Trophoblast cell (in vitro differentiated cells and primary cell): ENCODE data around the gene SCNN1G.
"Not testable (repeated sequence)": the region's sequence is repeated elsewhere in the genome, so short reads cannot be mapped to it uniquely, and the experiment has no call there.

ENCODE experiments used
- DNase-seq, 2 donors: peaks; one replicate each; pipeline ENCODE4 v3.0.0-alpha.2; 2016
- H2AFZ ChIP-seq: 2 replicates; pipeline ENCODE4 v1.6.1; 2013; ENCODE audit warnings: low read length, moderate library complexity, mild to moderate bottlenecking; ENCODE audit not compliant: insufficient read depth, poor library complexity
- H2AK5ac ChIP-seq: 2 replicates; pipeline ENCODE4 v1.6.1; 2013; ENCODE audit warnings: mild to moderate bottlenecking, low read length
- H2BK120ac ChIP-seq: 2 replicates; pipeline ENCODE4 v1.6.1; 2013; ENCODE audit warnings: low read length, mild to moderate bottlenecking, moderate library complexity; ENCODE audit not compliant: insufficient read depth, poor library complexity
- H2BK12ac ChIP-seq: 2 replicates; pipeline ENCODE4 v1.6.1; 2013; ENCODE audit warnings: mild to moderate bottlenecking, low read length, moderate library complexity
- H2BK5ac ChIP-seq: 2 replicates; pipeline ENCODE4 v1.6.1; 2013; ENCODE audit warnings: low read length, low read depth, moderate library complexity, mild to moderate bottlenecking; ENCODE audit not compliant: poor library complexity
- H3K14ac ChIP-seq: 2 replicates; pipeline ENCODE4 v1.6.1; 2013; ENCODE audit warnings: mild to moderate bottlenecking, low read length
- H3K18ac ChIP-seq: 2 replicates; pipeline ENCODE4 v1.6.1; 2013; ENCODE audit warnings: mild to moderate bottlenecking, low read length
- H3K23ac ChIP-seq: 2 replicates; pipeline ENCODE4 v1.6.1; 2013; ENCODE audit warnings: low read length
- H3K27ac ChIP-seq: 2 replicates; pipeline ENCODE4 v1.5.1; 2013; ENCODE audit warnings: low read depth, mild to moderate bottlenecking, inconsistent platforms, low read length, moderate library complexity
- H3K27me3 ChIP-seq: 2 replicates; pipeline ENCODE4 v1.6.1; 2013; ENCODE audit warnings: inconsistent platforms, mild to moderate bottlenecking, low read length, moderate library complexity; ENCODE audit not compliant: insufficient read depth
- H3K36me3 ChIP-seq, 2 experiments: 1 replicate in 1 of 2; 2 replicates in 1 of 2; pipeline ENCODE4 v1.6.1; 2013; ENCODE audit warnings: low read length in 2 of 2, mild to moderate bottlenecking in 2 of 2, moderate library complexity in 1 of 2; ENCODE audit not compliant: insufficient read depth in 2 of 2, control insufficient read depth in 1 of 2
- H3K4ac ChIP-seq: 2 replicates; pipeline ENCODE4 v1.6.1; 2013; ENCODE audit warnings: low read depth, mild to moderate bottlenecking, low read length, moderate library complexity
- H3K4me1 ChIP-seq, 2 experiments: 1 replicate in 1 of 2; 2 replicates in 1 of 2; pipeline ENCODE4 v1.6.1; 2013; ENCODE audit warnings: low read length in 2 of 2, mild to moderate bottlenecking in 2 of 2, moderate library complexity in 1 of 2; ENCODE audit not compliant: insufficient read depth in 2 of 2, control insufficient read depth in 1 of 2
- H3K4me2 ChIP-seq: 2 replicates; pipeline ENCODE4 v1.6.1; 2013; ENCODE audit warnings: inconsistent platforms, mild to moderate bottlenecking, low read length, moderate library complexity
- H3K4me3 ChIP-seq: 2 replicates; pipeline ENCODE4 v1.5.1; 2013; ENCODE audit warnings: mild to moderate bottlenecking, low read depth, low read length, inconsistent platforms
- H3K79me1 ChIP-seq: one replicate; pipeline ENCODE4 v1.6.1; 2013; ENCODE audit warnings: low read length
- H3K79me2 ChIP-seq: 2 replicates; pipeline ENCODE4 v1.6.1; 2013; ENCODE audit warnings: low read length, mild to moderate bottlenecking; ENCODE audit not compliant: control insufficient read depth, insufficient read depth, poor library complexity
- H3K9ac ChIP-seq: 2 replicates; pipeline ENCODE4 v1.6.1; 2013; ENCODE audit warnings: mild to moderate bottlenecking, low read length
- H3K9me3 ChIP-seq: 2 replicates; pipeline ENCODE4 v1.6.1; 2013; ENCODE audit warnings: low read depth, mild to moderate bottlenecking, control low read depth, inconsistent platforms, low read length; ENCODE audit not compliant: insufficient read depth
- H4K12ac ChIP-seq: 2 replicates; pipeline ENCODE4 v1.6.1; 2013; ENCODE audit warnings: low read depth, mild to moderate bottlenecking, low read length, moderate library complexity
- H4K8ac ChIP-seq: 2 replicates; pipeline ENCODE4 v1.6.1; 2013; ENCODE audit warnings: low read depth, mild to moderate bottlenecking, low read length, moderate library complexity
- H4K91ac ChIP-seq: one replicate; pipeline ENCODE4 v1.6.1; 2013; ENCODE audit warnings: low read depth, mild to moderate bottlenecking, low read length, moderate library complexity
- WGBS: extraction: QIAGEN DNeasy Blood & Tissue Kit; methylation state at CpG from one replicate; pipeline ENCODE4 v1.1.7; 2013; ENCODE audit warnings: missing lambda C conversion rate; ENCODE audit not compliant: insufficient read length, insufficient coverage; ENCODE audit errors: extremely low coverage; 5-methylcytosine and 5-hydroxymethylcytosine counted together

The SCNN1G gene

DNA sequence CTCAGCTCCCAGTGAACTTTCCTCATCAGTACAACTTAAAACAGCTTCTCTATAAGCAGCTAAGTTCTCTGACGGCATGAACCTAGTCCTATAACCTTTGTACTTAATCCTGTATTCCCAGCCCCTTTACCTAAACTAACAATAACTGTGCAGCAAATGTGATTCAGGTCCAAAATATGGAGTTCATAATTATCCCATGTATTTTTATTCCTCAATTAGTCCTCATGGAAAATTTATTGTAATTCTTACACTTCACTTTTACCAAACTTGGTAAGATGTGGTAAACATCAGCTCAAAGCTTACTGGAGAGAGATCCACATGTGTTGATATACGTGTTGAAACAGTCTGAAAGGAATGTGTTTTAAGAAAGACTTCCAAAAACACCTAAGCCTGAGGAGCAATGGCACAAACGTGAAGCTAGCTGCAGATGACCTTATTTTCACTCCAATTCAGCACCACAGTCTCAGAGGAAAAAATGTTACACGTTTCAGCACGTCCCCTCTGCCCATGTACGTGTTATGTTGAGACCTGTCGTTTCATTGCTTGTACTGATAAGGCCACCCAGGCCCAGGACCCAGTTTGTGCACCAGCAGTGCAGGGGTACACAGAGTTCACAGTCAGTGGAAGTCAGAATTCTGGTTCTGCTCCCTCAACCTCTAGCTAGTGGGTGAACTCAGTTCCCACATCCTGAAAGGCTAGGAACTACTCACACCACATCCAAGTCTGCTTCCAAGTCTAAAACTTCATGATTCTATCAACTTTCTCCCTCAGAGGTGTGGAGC lies 40.4 kb upstream of the SCNN1G start:
- Histone ChIP-seq H4K8ac (no peak overlapping the region), H3K27me3 (no peaks in the 10 kb centered on the region), H3K79me1 (no peaks in the 10 kb centered on the region), H2BK120ac (no peak overlapping the region), H3K79me2 (no peaks in the 10 kb centered on the region), H3K23ac (no peak overlapping the region), H4K12ac (no peak overlapping the region), H2AFZ (no peak overlapping the region), H3K27ac (no peak overlapping the region), H4K91ac (no peak overlapping the region), H3K4ac (no peak overlapping the region), H3K9ac (no peak overlapping the region), H3K4me2 (no peak overlapping the region), H3K4me1 (peaks cover 0 to 4% of the 10 kb centered on the region in 2 experiments), H3K9me3 (no peaks in the 10 kb centered on the region), H3K14ac (no peak overlapping the region), H2BK12ac (no peak overlapping the region), H3K36me3 (no peaks in the 10 kb centered on the region), H3K18ac (no peak overlapping the region), H3K4me3 (no peak overlapping the region), H2BK5ac (no peak overlapping the region), H2AK5ac (no peak overlapping the region)
- no CpG with 5 or more reads among the region's 7 CpGs for WGBS
- DNase-seq = no peak

DNA sequence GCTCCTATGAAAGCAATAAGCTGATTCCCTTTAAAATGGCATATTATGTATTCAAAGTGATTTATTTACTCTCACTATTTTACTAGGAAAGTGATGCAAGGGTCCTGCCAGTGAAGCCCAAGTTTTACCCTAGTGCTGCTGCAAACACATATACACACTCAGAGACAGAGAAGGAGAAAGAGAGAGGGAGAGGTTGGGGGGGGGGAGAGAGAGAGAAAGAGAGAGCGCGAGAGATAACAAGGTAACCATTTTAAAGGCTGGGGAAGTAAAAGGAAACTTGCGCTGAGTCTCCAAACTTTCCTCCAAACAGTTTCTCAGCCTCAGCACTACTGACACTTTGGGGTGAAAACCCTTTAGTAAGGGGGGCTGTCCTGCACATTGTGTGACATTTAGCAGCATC lies 39.2 kb upstream of the SCNN1G start:
- H3K23ac ChIP-seq = no peak overlapping the region
- H3K4ac ChIP-seq = no peak overlapping the region
- H3K18ac ChIP-seq = no peak overlapping the region
- H3K4me3 ChIP-seq = no peak overlapping the region
- H3K4me2 ChIP-seq = no peak overlapping the region
- H2BK120ac ChIP-seq = no peak overlapping the region
- H3K9me3 ChIP-seq = peaks cover 2% of the 10 kb centered on the region
- no peak overlapping the region for H3K14ac ChIP-seq
- no peak overlapping the region for H3K27ac ChIP-seq
- no peaks in the 10 kb centered on the region for H3K27me3 ChIP-seq
- WGBS = no CpG with 5 or more reads among the region's 3 CpGs
- H4K8ac ChIP-seq = no peak overlapping the region
- H2BK5ac ChIP-seq = no peak overlapping the region
- H3K36me3 ChIP-seq = no peaks in the 10 kb centered on the region
- peaks cover 1 to 4% of the 10 kb centered on the region in 2 experiments for H3K4me1 ChIP-seq
- no peak overlapping the region for H2AK5ac ChIP-seq
- no peak overlapping the region for H4K12ac ChIP-seq
- H2BK12ac ChIP-seq = no peak overlapping the region
- no peak overlapping the region for H2AFZ ChIP-seq
- no peak for DNase-seq
- H3K79me1 ChIP-seq = no peaks in the 10 kb centered on the region
- H3K79me2 ChIP-seq = no peaks in the 10 kb centered on the region
- no peak overlapping the region for H4K91ac ChIP-seq
- no peak overlapping the region for H3K9ac ChIP-seq

DNA sequence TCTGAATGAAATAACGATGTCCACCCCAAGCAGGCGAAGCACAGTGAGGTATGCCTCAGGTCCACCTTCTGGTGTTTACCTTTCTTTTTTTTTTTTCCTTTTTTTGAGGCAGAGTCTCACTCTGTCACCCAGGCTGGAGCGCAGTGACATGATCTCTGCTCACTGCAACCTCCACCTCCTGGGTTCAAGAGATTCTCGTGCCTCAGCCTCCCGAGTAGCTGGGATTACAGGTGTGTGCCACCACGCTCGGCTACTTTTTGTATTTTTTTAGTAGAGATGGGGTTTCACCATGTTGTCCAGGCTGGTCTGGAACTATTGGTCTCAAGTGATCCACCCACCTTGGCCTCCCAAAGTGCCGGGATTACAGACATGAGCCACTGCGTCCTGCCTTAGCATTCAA lies 38.2 kb upstream of the SCNN1G start:
- not testable (repeated sequence) for H2AK5ac ChIP-seq, H2BK12ac ChIP-seq, H3K27ac ChIP-seq, H3K4me3 ChIP-seq, H3K79me1 ChIP-seq, H3K14ac ChIP-seq, H4K91ac ChIP-seq, H3K27me3 ChIP-seq, H3K4ac ChIP-seq, H3K79me2 ChIP-seq, H3K4me1 ChIP-seq, H4K12ac ChIP-seq, H3K9me3 ChIP-seq, H2BK5ac ChIP-seq, H3K18ac ChIP-seq, H3K23ac ChIP-seq, H2AFZ ChIP-seq, H3K36me3 ChIP-seq, H3K4me2 ChIP-seq, H2BK120ac ChIP-seq, DNase-seq, H3K9ac ChIP-seq, H4K8ac ChIP-seq
- no CpG with 5 or more reads among the region's 9 CpGs for WGBS

DNA sequence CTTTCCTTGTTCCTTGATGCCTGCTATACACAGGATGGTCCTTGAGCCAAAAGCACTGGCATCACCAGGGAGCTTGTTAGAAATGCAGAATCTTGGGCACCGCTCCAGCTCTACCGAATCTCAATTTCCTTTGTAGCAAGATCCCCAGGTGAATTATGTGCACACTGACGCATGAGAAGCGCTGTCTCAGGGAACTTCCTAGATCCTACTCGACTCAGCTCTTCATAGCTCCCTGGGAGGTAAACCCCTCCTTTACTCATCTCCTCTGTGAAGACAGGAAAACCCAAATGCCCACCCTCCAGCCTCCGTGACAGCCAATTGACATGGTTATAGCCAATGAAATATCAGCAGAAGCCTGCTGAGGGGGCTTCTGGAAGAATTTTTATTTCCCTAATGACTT lies 37.4 kb upstream of the SCNN1G start:
- no peak for DNase-seq
- Histone ChIP-seq H3K18ac (no peak overlapping the region), H3K23ac (no peak overlapping the region), H4K8ac (no peak overlapping the region), H3K9ac (no peak overlapping the region), H3K4ac (no peak overlapping the region), H3K36me3 (no peaks in the 10 kb centered on the region), H2BK5ac (no peak overlapping the region), H4K91ac (no peak overlapping the region), H3K79me1 (no peaks in the 10 kb centered on the region), H2AFZ (no peak overlapping the region), H3K9me3 (peaks cover 3% of the 10 kb centered on the region), H3K4me1 (peaks cover 4% of the 10 kb centered on the region in 2 experiments), H3K4me2 (no peak overlapping the region), H3K4me3 (no peak overlapping the region), H3K14ac (no peak overlapping the region), H3K27me3 (no peaks in the 10 kb centered on the region), H4K12ac (no peak overlapping the region), H2AK5ac (no peak overlapping the region), H3K79me2 (peaks cover 2% of the 10 kb centered on the region), H3K27ac (no peak overlapping the region), H2BK120ac (no peak overlapping the region), H2BK12ac (no peak overlapping the region)
- no CpG with 5 or more reads among the region's 6 CpGs for WGBS
